ENCODE results near the gene C16orf95. TPM values are rescaled to one million over a fixed set of nuclear protein-coding genes. Genes with fewer than 3 reads are reported as not detected.

The C16orf95 gene
- total RNA-seq, 2 experiments from 2014 or later: 5.6 to 12.8 TPM

GRCh38 chr16:87253536-87253935 lies 63.7 kb downstream of the C16orf95 start:
- ATAC-seq: no peak
- no peak overlapping the region for H3K27ac Mint-ChIP-seq
- H3K36me3 Mint-ChIP-seq (ENCODE audit: low read depth): no peaks in the 10 kb centered on the region
- ChIA-PET POLR2A (no interaction called here), CTCF (no interaction called here)
- intact Hi-C loops (cut with DNase I, micrococcal nuclease): no loop called here
- no peak overlapping the region for H3K4me3 Mint-ChIP-seq
- H3K9me3 Mint-ChIP-seq (ENCODE audit: low read depth): no peaks in the 10 kb centered on the region
- DNase-seq: no peak
- no peaks in the 10 kb centered on the region for H3K27me3 Mint-ChIP-seq
- H3K4me1 Mint-ChIP-seq: peaks cover 5% of the 10 kb centered on the region

Other genes starting within 250 kb of the C16orf95 start
- gene FBXO31, start 66.4 kb upstream of the C16orf95 start, total RNA-seq: 10 to 100 TPM; 26.8 to 33.0 TPM
- 10 to 100 TPM; 49.7 to 62.1 TPM for gene MAP1LC3B, start 74.9 kb upstream of the C16orf95 start, total RNA-seq
- 10 to 100 TPM; 10.1 to 12.9 TPM for gene ZCCHC14, start 175.6 kb upstream of the C16orf95 start, total RNA-seq